Hematopoietic multipotent progenitor cell (in vitro differentiated cells): ENCODE results near the gene SMAD3. TPM values are rescaled to one million over a fixed set of nuclear protein-coding genes. Genes with fewer than 3 reads are reported as not detected.
A peak's percentile ranks its signal among the peaks of the same experiment; 100 is the strongest.
"Not testable (repeated sequence)": the region's sequence is repeated elsewhere in the genome, so short reads cannot be mapped to it uniquely, and the experiment has no call there.

ENCODE experiments used
- DNase-seq, 3 donors: peaks; one replicate each; pipeline ENCODE4 v3.0.0-alpha.2; 2011 to 2015; ENCODE audit warnings: low read depth in 2 of 3, low spot score in 2 of 3
- total RNA-seq: library from RNA; depleted of rRNA; stranded (reverse); fragments of >200 nt; gene quantifications from one replicate; pipeline ENCODE4 v1.2.3, GENCODE V29; 2012

Gene SMAD3
- total RNA-seq, result 54.7 TPM

DNA sequence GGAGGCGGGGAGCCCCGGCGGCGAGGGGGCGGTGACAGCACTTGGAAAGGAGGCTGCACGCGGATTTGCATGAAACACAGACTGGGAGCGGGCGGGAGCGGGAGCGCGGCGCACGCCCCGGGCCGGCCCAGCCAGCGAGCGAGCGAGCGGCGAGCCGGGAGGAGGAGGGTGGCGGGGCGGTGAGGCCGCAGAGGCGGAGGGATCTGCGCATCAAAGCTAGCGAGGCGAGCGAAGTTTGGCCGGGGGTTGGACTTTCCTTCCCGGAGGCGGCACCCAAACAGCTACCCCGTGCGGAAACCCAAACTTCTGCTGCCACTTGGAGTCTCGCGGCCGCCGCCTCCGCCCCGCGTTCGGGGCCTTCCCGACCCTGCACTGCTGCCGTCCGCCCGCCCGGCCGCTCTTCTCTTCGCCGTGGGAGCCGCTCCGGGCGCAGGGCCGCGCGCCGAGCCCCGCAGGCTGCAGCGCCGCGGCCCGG is at the start of gene SMAD3:
Gene SMAD3 (plus strand): TSS at position 72 of the 475 bp plus-strand sequence. CDS start 553 bp downstream, outside the sequence.
- DNase-seq, result peak; percentile 47 to 82 (median 81)

- DNase-seq, result peak in 2 of 3 donors; percentile 33 to 58
Observed at GRCh38 chr15:67017311-67017710, 48.1 kb upstream of the SMAD3 start.

DNA sequence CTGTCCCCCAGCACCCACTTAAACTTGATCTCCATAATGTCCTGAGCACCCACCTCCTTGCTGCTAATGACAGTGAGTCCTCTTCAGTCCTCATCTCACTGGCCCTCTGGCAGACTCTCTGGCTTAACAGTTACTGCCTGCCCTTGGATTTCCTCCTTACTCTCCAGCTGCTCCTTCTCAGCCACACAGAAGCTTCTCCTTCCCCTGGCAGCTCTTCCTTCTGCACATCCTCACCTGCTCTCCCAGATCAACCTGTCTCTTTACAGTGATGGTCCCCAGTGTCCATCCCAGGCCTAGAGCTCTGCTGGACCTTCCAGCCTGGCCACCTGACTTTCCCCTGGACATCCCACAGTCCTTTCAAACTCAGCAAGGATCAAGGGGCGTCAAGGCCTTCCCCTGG is 47.4 kb upstream of the SMAD3 start:
- no peak for DNase-seq

- no peak for DNase-seq
Observed at GRCh38 chr15:67018441-67018840, 47.0 kb upstream of the SMAD3 start.

DNA sequence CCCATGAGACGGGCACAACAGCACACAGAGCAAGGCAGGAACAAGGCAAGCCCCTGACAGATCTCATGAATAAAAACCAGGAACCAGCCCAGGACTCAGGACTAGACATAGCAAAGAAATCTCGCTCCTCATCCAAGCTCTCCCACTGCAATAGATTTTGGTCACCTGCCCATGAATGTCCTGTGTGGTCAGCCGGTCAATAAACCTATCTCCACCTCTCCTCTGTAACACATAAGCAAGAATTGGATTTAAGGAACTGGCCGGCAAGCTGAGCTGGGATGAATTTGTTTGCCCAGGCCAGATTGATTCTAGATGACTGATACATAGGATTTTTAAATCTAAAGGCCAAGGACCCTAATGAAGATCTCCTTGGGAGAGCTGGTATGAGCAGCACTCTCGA is 46.3 kb upstream of the SMAD3 start:
- no peak for DNase-seq

GRCh38 chr15:67019884-67020520 is 45.4 kb upstream of the SMAD3 start:
- DNase-seq, result peak in 1 of 3 donors; percentile 30

DNA sequence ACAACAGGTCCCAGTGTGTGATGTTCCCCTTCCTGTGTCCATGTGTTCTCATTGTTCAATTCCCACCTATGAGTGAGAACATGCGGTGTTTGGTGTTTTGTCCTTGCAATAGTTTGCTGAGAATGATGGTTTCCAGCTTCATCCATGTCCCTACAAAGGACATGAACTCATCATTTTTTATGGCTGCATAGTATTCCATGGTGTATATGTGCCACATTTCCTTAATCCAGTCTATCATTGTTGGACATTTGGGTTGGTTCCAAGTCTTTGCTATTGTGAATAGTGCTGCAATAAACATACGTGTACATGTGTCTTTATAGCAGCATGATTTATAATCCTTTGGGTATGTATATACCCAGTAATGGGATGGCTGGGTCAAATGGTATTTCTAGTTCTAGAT is 44.7 kb upstream of the SMAD3 start:
- not testable (repeated sequence) for DNase-seq

GRCh38 chr15:67021455-67021854 is 43.9 kb upstream of the SMAD3 start:
- DNase-seq, result no peak

DNA sequence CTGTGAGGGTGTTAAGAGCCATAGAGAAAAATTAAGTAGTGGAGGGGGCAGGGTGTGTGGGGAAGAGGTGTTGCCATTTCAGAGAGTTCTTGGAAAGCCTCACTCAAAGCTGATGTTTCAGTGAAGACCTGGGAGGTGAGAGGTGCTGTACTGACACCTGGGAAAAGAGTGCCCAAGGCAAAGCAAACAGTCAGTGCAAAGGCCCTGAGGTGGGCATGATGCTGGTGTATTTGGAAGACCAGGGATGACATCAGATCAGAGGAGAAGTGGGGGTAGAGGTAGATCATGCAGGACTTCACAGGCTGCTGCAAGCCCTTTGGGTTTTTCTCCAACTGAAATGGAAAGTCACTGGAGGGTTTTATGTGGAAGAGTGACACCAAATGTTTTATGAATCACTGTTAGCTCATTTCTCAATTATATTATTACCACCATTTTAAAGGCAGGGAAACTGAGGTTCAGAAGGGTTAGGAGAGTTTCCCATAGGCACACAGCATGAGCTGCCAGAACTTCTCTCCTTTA is 42.8 kb upstream of the SMAD3 start:
- no peak for DNase-seq

DNA sequence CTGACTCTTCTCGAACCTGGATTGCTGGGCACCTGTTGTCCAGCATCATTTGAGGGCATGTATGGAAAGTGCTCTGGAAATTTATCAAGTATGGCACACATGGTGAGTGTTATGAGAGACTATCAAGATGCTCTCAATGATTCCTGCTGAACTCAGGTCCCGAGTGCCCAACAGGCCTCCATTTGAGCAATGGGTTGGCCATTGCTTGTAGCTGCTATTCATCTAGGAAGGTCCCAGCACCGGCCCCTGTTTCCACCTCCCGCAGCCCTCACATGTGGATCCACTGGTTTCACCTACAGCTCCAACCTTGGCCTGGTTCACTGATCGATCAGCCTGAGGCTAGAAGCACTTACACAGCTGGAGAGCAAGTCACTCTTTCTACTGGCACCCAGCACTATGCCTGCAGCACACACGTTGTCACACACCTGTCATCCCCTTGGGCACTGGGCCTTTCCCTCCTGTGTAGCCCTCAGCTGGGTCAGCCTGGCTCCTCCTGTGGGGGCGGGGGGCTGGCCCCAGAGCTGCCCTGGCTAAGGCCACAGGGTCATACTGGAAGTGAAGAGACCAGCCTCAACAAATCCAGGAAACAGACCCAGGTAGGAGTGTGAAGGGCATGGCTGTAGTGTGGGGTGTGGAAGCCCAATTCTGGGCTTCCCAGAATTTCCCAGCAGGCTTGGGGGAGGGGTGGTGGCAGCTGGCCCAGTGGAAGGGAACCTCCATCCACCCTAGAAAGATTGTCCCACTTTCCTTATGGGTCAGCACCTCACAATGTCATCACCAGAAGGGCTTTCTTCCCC is 41.7 kb upstream of the SMAD3 start:
- DNase-seq, result no peak

DNA sequence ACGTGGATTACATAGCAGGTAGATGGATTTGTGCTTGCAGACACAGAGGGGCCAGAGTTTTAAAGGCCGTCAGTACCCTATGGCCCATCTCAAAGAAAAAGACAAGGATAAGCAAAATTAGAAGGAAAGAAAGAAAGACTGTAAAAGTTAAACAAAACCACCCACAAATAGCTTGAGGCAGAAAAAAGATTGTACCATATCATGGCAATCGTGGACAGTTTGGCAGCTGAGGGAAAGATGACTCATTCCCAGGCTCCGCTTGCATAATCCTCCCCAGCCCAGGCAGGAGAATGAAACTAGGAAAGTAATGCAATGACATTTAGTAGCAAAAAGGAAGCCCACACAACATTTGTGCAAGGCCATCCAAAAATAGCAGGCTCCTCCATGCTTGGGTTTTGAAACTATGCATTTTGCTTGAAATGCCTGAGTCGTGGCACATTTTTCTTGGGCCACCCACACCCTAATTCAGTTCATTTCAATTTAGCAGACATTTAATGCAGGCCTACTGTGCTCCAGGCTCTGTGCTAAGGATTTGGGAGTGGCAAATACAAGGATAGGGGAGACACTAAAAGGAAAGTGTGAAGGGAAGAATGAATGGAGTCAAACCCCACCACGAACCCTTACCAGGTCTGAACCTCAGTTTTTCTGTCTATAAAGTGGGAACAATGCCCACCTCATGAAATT is 40.9 kb upstream of the SMAD3 start:
- DNase-seq, result peak in 2 of 3 donors; percentile 81 to 86

DNA sequence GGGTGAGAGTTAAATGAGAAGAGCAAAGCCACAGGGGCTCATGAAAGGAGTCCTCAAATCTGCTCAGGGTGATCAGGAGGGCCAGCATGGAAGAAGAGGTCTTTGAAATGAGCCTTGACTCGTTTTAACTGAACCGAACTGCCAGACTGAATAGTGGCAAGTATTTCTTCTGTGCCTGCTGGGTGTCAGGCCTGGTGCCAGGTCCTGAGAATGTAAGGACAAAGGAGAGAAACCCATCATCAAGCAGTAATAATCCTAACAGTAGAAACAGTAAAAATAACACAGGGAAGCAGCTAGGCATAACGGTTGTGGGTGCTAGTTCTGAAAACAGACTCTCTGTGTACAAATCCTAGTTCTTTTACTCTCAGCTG is 40.4 kb upstream of the SMAD3 start:
- no peak for DNase-seq

DNA sequence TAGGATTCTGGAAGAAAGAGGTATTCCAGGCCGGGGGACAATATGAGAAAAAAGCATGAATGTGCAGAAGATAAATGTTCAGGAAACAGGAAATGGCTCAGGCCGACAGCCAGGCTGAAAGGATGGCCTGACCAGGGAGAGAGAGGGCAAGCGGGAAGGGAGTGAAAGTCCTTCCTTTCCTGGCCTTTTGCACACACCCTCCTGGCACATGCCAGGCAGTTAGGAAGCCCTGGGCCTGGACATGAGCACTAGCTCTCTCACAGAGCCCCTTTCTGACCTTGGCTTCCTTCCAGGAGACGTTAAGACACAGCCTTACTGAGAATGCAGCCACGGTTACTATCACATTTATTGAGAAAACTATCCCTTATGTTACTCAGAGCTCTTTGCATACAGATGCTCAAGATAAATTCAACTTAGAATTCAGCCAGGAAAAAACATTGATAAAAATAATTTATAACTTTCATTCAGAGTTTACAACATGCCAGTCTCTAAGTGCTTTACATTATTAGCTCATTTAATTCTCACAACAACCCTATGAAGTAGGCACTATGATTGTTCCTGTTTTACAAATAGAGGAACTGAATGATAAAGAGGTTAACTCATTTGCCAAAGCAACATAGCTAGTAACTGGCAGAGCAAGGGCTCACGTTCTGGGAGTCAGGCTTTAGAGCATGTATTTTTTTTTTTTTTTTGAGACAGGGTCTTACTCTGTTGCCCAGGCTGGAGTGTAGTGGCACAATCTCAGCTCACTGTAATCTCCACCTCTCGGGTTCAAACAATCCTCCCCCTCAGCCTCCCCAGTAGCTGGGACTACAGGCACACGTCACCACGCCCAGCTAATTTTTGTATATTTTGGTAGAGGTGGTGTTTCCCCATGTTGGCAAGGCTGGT is 39.4 kb upstream of the SMAD3 start:
- DNase-seq, result peak in 1 of 3 donors; percentile 62

- no peak for DNase-seq
Observed at GRCh38 chr15:67026610-67026967, 38.8 kb upstream of the SMAD3 start.

DNA sequence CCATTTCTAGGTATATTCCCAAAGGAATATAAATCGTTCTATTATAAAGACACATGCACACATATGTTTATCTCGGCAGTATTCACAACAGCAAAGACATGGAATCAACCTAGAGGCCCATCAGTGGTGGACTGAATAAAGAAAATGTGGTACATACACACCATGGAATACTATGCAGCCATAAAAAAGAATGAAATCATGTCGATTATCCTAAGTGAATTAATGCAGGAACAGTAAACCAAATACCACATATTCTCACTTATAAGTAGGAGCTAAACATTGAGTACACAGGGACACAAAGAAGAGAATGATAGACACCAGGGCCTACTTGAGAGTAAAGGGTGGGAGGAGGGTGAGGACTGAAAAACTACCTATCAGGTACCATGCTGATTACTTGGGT is 37.0 kb upstream of the SMAD3 start:
- DNase-seq, result not testable (repeated sequence)

GRCh38 chr15:67030036-67030762 is 35.2 kb upstream of the SMAD3 start:
- no peak for DNase-seq

- no peak for DNase-seq
Observed at GRCh38 chr15:67031331-67031730, 34.1 kb upstream of the SMAD3 start.

- DNase-seq, result no peak
Observed at GRCh38 chr15:67032608-67033007, 32.8 kb upstream of the SMAD3 start.

- peak; percentile 9 to 61 (median 36) for DNase-seq
Observed at GRCh38 chr15:67033012-67033411, 32.4 kb upstream of the SMAD3 start.
